Measurements from ENCODE around the gene CACNB2.

The CACNB2 gene

DNA sequence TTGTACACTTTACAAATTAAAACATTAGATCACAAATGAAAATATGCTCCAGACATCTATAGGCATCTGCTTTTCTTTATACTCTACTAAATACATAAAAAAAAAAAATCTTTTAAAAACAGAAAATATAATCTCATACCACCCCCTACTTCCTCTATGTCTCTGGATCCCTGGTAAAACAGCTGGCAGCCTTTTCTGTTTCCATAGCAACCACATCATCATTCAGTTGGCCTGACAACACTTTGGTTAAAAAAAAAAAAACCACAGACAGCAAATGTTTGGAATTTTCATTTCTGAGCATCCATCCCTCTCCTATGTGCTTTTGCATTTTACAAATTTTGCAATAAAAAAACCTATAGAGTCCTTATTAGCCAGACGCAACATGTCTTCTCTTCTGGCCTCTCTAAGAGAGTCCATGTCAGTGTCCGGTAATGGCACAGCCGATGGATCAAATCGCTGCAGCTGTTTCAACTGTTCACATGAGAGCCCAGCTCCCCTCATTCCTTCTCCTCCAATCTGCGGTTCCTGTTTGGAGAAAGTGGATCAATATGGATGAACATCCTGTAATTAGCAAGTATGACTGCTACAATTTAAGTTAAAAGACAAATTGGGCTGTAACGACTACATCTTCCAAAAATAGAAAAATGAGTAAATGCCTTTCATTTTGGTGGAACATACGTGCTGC lies 405.5 kb downstream of the CACNB2 start:
- TF ChIP-seq, protein P1, sequence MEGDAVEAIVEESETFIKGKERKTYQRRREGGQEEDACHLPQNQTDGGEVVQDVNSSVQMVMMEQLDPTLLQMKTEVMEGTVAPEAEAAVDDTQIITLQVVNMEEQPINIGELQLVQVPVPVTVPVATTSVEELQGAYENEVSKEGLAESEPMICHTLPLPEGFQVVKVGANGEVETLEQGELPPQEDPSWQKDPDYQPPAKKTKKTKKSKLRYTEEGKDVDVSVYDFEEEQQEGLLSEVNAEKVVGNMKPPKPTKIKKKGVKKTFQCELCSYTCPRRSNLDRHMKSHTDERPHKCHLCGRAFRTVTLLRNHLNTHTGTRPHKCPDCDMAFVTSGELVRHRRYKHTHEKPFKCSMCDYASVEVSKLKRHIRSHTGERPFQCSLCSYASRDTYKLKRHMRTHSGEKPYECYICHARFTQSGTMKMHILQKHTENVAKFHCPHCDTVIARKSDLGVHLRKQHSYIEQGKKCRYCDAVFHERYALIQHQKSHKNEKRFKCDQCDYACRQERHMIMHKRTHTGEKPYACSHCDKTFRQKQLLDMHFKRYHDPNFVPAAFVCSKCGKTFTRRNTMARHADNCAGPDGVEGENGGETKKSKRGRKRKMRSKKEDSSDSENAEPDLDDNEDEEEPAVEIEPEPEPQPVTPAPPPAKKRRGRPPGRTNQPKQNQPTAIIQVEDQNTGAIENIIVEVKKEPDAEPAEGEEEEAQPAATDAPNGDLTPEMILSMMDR (IDR thresholded peaks at IDR 0.05; ENCODE audit: borderline replicate concordance, insufficient read depth, low read depth, low read length) = no peak
- no peak overlapping the region for H3K4me3 ChIP-seq (ENCODE audit: low read depth, low read length)

GRCh38 chr10:18549105-18549504 lies 408.9 kb downstream of the CACNB2 start:
- no peak overlapping the region for H3K4me3 ChIP-seq (ENCODE audit: low read depth, low read length)
- TF ChIP-seq, protein P1 (IDR thresholded peaks at IDR 0.05; ENCODE audit: borderline replicate concordance, insufficient read depth, low read depth, low read length) = no peak

DNA sequence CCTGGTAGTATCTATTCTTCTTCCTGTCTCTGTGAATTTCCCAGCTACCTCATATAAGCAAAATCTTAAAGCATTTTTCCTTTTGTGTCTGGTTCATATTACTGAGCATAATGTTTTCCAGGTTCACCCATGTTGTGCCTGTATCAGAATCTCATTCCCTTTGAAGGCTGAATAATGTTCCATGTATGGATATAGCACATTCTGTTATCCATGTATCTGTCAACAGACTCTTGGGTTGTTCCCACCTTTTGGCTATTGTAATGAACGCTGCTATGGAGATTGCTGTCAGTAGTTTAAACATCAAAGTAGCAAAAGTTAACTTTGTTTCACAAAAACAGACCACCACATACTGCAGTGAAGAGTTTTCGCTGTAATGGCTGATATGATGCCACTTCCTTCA lies 411.2 kb downstream of the CACNB2 start:
- no peak overlapping the region for H3K4me3 ChIP-seq (ENCODE audit: low read depth, low read length)

DNA sequence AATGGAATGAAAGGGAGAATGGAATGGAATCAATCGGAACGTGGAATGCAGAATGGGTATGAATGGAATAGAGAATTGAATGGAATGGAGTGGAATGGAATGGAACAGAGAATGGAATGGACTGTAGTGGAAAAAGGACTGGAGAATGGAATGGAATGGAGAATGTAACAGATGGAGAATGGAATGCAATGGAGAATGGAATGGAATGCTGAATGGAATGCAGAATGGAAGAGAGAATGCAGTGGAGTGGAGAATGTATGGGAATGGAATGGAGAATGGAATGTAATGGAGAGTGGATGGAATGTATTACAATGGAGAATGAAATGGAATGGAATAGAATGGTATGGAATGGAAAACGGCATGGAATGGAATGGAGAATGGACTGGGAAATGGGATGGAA lies 414.3 kb downstream of the CACNB2 start:
- TF ChIP-seq, protein P1 (IDR thresholded peaks at IDR 0.05; ENCODE audit: borderline replicate concordance, insufficient read depth, low read depth, low read length) = no peak
- H3K4me3 ChIP-seq (ENCODE audit: low read depth, low read length) = no peak overlapping the region

More for the DNA sequence above, 411.2 kb downstream of the CACNB2 start:
- TF ChIP-seq, protein P1 (IDR thresholded peaks at IDR 0.05; ENCODE audit: borderline replicate concordance, insufficient read depth, low read depth, low read length) = no peak

- H3K4me3 ChIP-seq (ENCODE audit: low read depth, low read length) = no peak overlapping the region
- TF ChIP-seq, protein P1 (IDR thresholded peaks at IDR 0.05; ENCODE audit: borderline replicate concordance, insufficient read depth, low read depth, low read length) = no peak
Measured at GRCh38 chr10:18556522-18557147, 416.4 kb downstream of the CACNB2 start.

GRCh38 chr10:18557960-18558359 lies 417.7 kb downstream of the CACNB2 start:
- H3K4me3 ChIP-seq (ENCODE audit: low read depth, low read length) = no peak overlapping the region
- TF ChIP-seq, protein P1 (IDR thresholded peaks at IDR 0.05; ENCODE audit: borderline replicate concordance, insufficient read depth, low read depth, low read length) = no peak
